K562 (cell line): ENCODE data around the gene CACNB2. TPM values are rescaled to one million over a fixed set of nuclear protein-coding genes. Genes with fewer than 3 reads are reported as not detected.

Experiments
- ATAC-seq: fragments of 200-7000 bp; cut with Tn5 transposase; 3 replicates; pipeline ENCODE4 v1.9.1; 2020; ENCODE audit warnings: moderate library complexity
- BruUV-seq: library from RNA; stranded (reverse); fragments of 400-500 nt; replicated peaks from 2 replicates; lab custom pipeline; 2021; lab: Mats Ljungman, UMichigan
- CTCF ChIA-PET: fragments of 300-600 bp; formaldehyde crosslinking; extraction: SDS; loops from one replicate; lab custom pipeline; 2021; ENCODE audit warnings: low intra/inter-chr PET ratio; lab: Yijun Ruan, JAX
- POLR2A ChIA-PET: fragments of 300-600, 350-650 bp; sonication (Branson Sonifier 250); formaldehyde crosslinking; extraction: SDS; loops from one replicate; lab custom pipeline; 2021; ENCODE audit warnings: antibody characterized with exemption, inconsistent platforms; lab: Yijun Ruan, JAX
- DNase-seq, 4 experiments: peaks; one replicate each; pipeline versions ENCODE4 v3.0.0 to v3.0.0-alpha.2; 2011 to 2018; ENCODE audit warnings: low spot score in 3 of 4, mixed read lengths in 3 of 4; ENCODE audit errors: extremely low read depth in 1 of 4
- FAIRE-seq: peaks from 2 replicates; lab custom pipeline; 2011; peaks lifted over from hg19 to GRCh38; lab: Jason Lieb, UNC
- H2AFZ ChIP-seq: 2 replicates; pipeline ENCODE4 v1.6.0; 2011; ENCODE audit warnings: low read depth, low read length, control low read depth, inconsistent platforms
- H3K27ac ChIP-seq: fragments of 200-600 bp; 3 replicates; pipeline ENCODE4 v1.8.0; 2011; ENCODE audit warnings: low read depth, mild to moderate bottlenecking, control low read depth, inconsistent platforms, low read length, moderate library complexity, mixed read lengths; ENCODE audit errors: extremely low read depth
- H3K27me3 ChIP-seq, 2 experiments: fragments of 300-600 bp in 1 of 2; 2 replicates in 1 of 2; 3 replicates in 1 of 2; pipeline versions ENCODE4 v1.6.0 to v1.8.0; 2011; ENCODE audit warnings: inconsistent platforms in 2 of 2, low read length in 2 of 2, mild to moderate bottlenecking in 1 of 2, mixed read lengths in 1 of 2, moderate library complexity in 1 of 2; ENCODE audit not compliant: control insufficient read depth in 2 of 2, insufficient read depth in 2 of 2
- H3K36me3 ChIP-seq: fragments of 300-600 bp; 3 replicates; pipeline ENCODE4 v1.8.0; 2011; ENCODE audit warnings: mild to moderate bottlenecking, low read length, inconsistent platforms; ENCODE audit not compliant: control insufficient read depth, insufficient read depth
- H3K4me1 ChIP-seq, 2 experiments: fragments of 200-600 bp in 1 of 2; replicated peaks in 1 of 2; 2 replicates in 1 of 2; 3 replicates in 1 of 2; pipeline versions ENCODE4 v1.5.1 to v1.8.0; 2011; ENCODE audit warnings: inconsistent platforms in 2 of 2, low read length in 2 of 2, mild to moderate bottlenecking in 1 of 2, mixed read lengths in 1 of 2, moderate library complexity in 1 of 2; ENCODE audit not compliant: control insufficient read depth in 2 of 2, insufficient read depth in 2 of 2
- H3K4me2 ChIP-seq: 2 replicates; pipeline ENCODE4 v1.6.1; 2011; ENCODE audit warnings: low read length, control low read depth, inconsistent platforms, mixed read lengths; ENCODE audit not compliant: insufficient read depth
- H3K4me3 ChIP-seq: fragments of 200-600 bp; sonication (generic), shearing (Covaris generic); 2 replicates; pipeline ENCODE4 v1.5.1; 2016; ENCODE audit warnings: control low read depth, inconsistent platforms
- H3K79me2 ChIP-seq: fragments of 200-600 bp; 3 replicates; pipeline ENCODE4 v1.8.0; 2011; ENCODE audit warnings: low read length, inconsistent platforms; ENCODE audit not compliant: control insufficient read depth, insufficient read depth
- H3K9ac ChIP-seq, 2 experiments: 2 replicates each; pipeline versions ENCODE4 v1.6.0 to v1.6.1; 2011; ENCODE audit warnings: low read depth in 2 of 2, low read length in 2 of 2, control low read depth in 1 of 2, inconsistent platforms in 1 of 2, mild to moderate bottlenecking in 1 of 2, mixed read lengths in 1 of 2; ENCODE audit not compliant: insufficient read depth in 1 of 2
- H3K9me1 ChIP-seq: one replicate; pipeline ENCODE4 v1.6.0; 2011; ENCODE audit warnings: inconsistent platforms, mild to moderate bottlenecking, low read length, moderate library complexity; ENCODE audit not compliant: control insufficient read depth, insufficient read depth
- H3K9me3 ChIP-seq: replicated peaks from 2 replicates; pipeline ENCODE4 v1.5.1; 2011; ENCODE audit warnings: low read depth, low read length, inconsistent platforms; ENCODE audit not compliant: control insufficient read depth, insufficient read depth
- H4K20me1 ChIP-seq: replicated peaks from 2 replicates; pipeline ENCODE4 v1.6.1; 2011; ENCODE audit warnings: low read length, inconsistent platforms, mixed read lengths; ENCODE audit not compliant: control insufficient read depth, insufficient read depth
- BRCA1 ChIP-seq, 2 experiments: fragments of 450-650 bp in 1 of 2; sonication (generic) in 1 of 2; formaldehyde crosslinking in 1 of 2; IDR thresholded peaks; 2 replicates each; pipeline versions ENCODE4 v1.5.0 to v1.6.1; 2017 to 2020; ENCODE audit warnings: mild to moderate bottlenecking in 1 of 2, missing genetic modification reagents in 1 of 2
- EHMT2 ChIP-seq: fragments of 450-650 bp; IDR thresholded peaks from 2 replicates; pipeline ENCODE4 v1.6.1; 2018; ENCODE audit warnings: antibody characterized with exemption
- ETV6 ChIP-seq, 3 experiments: fragments of 150-350 bp in 1 of 3; sonication (generic) in 1 of 3; formaldehyde crosslinking in 1 of 3; IDR thresholded peaks; 2 replicates each; pipeline versions ENCODE4 v1.6.1 to v1.8.0; 2014 to 2022; ENCODE audit warnings: borderline replicate concordance in 2 of 3, low read depth in 2 of 3, antibody characterized with exemption in 1 of 3, low read length in 1 of 3, mild to moderate bottlenecking in 1 of 3, missing genetic modification reagents in 1 of 3
- FOXJ3 ChIP-seq: sonication (generic); formaldehyde crosslinking; IDR thresholded peaks from 2 replicates; pipeline ENCODE4 v1.4.0; 2020; ENCODE audit warnings: mild to moderate bottlenecking, missing genetic modification reagents
- MBD2 ChIP-seq: sonication (generic); IDR thresholded peaks from 2 replicates; pipeline ENCODE4 v1.6.1; 2016; ENCODE audit warnings: low read depth, borderline replicate concordance
- MCM7 ChIP-seq, 2 experiments: fragments of 450-650 bp; IDR thresholded peaks; 2 replicates each; pipeline ENCODE4 v1.6.1; 2016 to 2018
- PCBP1 ChIP-seq: fragments of 200-400 bp; formaldehyde crosslinking; IDR thresholded peaks from 2 replicates; pipeline ENCODE4 v1.6.1; 2018; ENCODE audit warnings: mild to moderate bottlenecking, low read depth, low read length; ENCODE audit not compliant: poor library complexity, severe bottlenecking
- PHF21A ChIP-seq: fragments of 450-650 bp; IDR thresholded peaks from 2 replicates; pipeline ENCODE4 v1.6.1; 2017; ENCODE audit warnings: low read depth, borderline replicate concordance
- SREBF2 ChIP-seq: sonication (generic); formaldehyde crosslinking; IDR thresholded peaks from 2 replicates; pipeline ENCODE4 v1.4.0; 2020; ENCODE audit warnings: mild to moderate bottlenecking, missing genetic modification reagents
- ZNF57 ChIP-seq: fragments of 450-650 bp; formaldehyde crosslinking; IDR thresholded peaks from 2 replicates; pipeline ENCODE4 v1.4.0; 2020; ENCODE audit warnings: mild to moderate bottlenecking, moderate library complexity
- WGBS: fragments of 100-300 bp; shearing (Covaris generic); methylation state at CpG from one replicate; pipeline ENCODE4 v1.1.6; 2016; ENCODE audit warnings: low coverage, mixed read lengths; ENCODE audit not compliant: insufficient coverage; ENCODE audit errors: missing lambda C conversion rate; 5-methylcytosine and 5-hydroxymethylcytosine counted together
- in situ Hi-C: fragments of 300-500 bp; cut with MboI; formaldehyde crosslinking; loops from 4 replicates; pipeline ENCODE4 v1.15.0; 2018; ENCODE audit warnings: inconsistent platforms, mixed read lengths
- intact Hi-C: fragments of 100-400 bp; cut with micrococcal nuclease; formaldehyde crosslinking; loops from 2 replicates; pipeline ENCODE4 v1.14.2; 2022
- polyA plus RNA-seq, 8 experiments: library from polyadenylated mRNA; depleted of rRNA in 4 of 8; stranded (reverse) in 5 of 8; unstranded in 3 of 8; fragments of >200 nt; fragmentation: Nextera tagmentation in 2 of 8; fragmentation: Illumina TruSeq in 1 of 8; extraction: Ambion mirVana in 2 of 8; extraction: Trizol in 1 of 8; gene quantifications; 2 replicates each; pipeline versions ENCODE4 v1.2.1 to v1.2.3, GENCODE V29; 2011 to 2014; ENCODE audit warnings: inconsistent platforms in 1 of 8, missing spikeins in 1 of 8
- total RNA-seq, 7 experiments: library from RNA; depleted of rRNA in 6 of 7; stranded (reverse); fragments of >200 nt in 6 of 7; fragmentation: Illumina TruSeq in 2 of 7; extraction: Trizol in 2 of 7; gene quantifications; 2 replicates each; pipeline versions ENCODE4 v1.2.1 to v1.2.3, GENCODE V29; 2011 to 2021; ENCODE audit warnings: low replicate concordance in 1 of 7
- TF ChIP-seq, protein P1 (sequence below): fragments of 250-450 bp; sonication (Bioruptor Pico); IDR thresholded peaks from 2 replicates; pipeline ENCODE4 v1.8.0; 2021; ENCODE audit warnings: moderate library complexity, mild to moderate bottlenecking, inconsistent platforms
- TF ChIP-seq, protein P2 (sequence below), 3 experiments: fragments of 200-800 bp in 1 of 3; fragments of 250-450 bp in 1 of 3; fragments of 450-650 bp in 1 of 3; sonication (Bioruptor Pico) in 1 of 3; sonication (Bioruptor generic) in 1 of 3; formaldehyde crosslinking in 1 of 3; IDR thresholded peaks; 2 replicates each; pipeline versions ENCODE4 v1.6.1 to v1.8.0; 2016 to 2022; ENCODE audit warnings: mild to moderate bottlenecking in 2 of 3, missing genetic modification characterization in 2 of 3, missing compliant biosample characterization in 1 of 3, moderate library complexity in 1 of 3
- TF ChIP-seq, protein P3 (sequence below), 3 experiments: IDR thresholded peaks in 2 of 3; conservative IDR thresholded peaks in 1 of 3; 2 replicates each; pipeline ENCODE4 v1.5.1; 2011 to 2012; ENCODE audit warnings: low read length in 3 of 3, mild to moderate bottlenecking in 3 of 3, control low read depth in 2 of 3, improper control_type of control experiment in 1 of 3, inconsistent platforms in 1 of 3, low read depth in 1 of 3, mixed read lengths in 1 of 3, moderate library complexity in 1 of 3; ENCODE audit not compliant: insufficient read depth in 2 of 3

The CACNB2 gene
- total and polyA plus RNA-seq, 9 of the 15 experiments (the other 6 are each of a cell fraction or from before 2014, with no cell fraction given) = 1.8 to 2.2 TPM; not detected in 7

DNA sequence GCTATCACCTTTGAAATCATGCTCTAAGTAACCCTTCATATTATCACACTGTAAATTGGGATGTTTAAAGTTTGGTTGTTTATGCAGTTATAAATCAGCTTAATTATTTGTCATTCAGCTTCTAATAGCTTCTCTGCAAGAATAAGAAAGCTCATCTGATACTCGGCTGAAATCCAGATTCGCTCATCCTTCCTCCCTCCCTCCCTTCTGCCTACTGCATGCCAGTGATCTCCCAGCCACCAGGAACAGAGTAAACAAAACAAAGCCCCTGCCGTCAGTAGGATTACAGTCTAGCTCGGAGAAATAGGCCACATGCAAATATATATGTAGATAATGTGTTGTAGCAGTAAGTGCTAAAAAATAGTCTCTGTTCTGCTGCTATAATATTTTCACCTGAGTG is 299.4 kb downstream of the CACNB2 start:
- WGBS = 1% methylated on average over 4 of the region's 4 CpGs
- no TSS peak for BruUV-seq
- Histone ChIP-seq H3K27me3 (peaks cover 6 to 8% of the 10 kb centered on the region in 2 experiments; a peak in 3 of 5 replicates), H3K9me1 (no peaks in the 10 kb centered on the region), H3K79me2 (no peaks in the 10 kb centered on the region), H3K4me3 (no peak overlapping the region), H3K4me2 (no peak overlapping the region), H4K20me1 (no peaks in the 10 kb centered on the region), H3K27ac (no peak overlapping the region), H2AFZ (no peak overlapping the region), H3K36me3 (no peaks in the 10 kb centered on the region), H3K9me3 (no peaks in the 10 kb centered on the region), H3K4me1 (no peaks in the 10 kb centered on the region)
- no peak for FAIRE-seq
- ChIA-PET CTCF (no interaction called here), POLR2A (interaction anchor here (0.6 kb wide), 1 partner anchor 33 kb away, joined by 4 read pairs; no protein-coding TSS in a partner anchor)
- DNase-seq = no peak
- ATAC-seq = no peak
- in situ Hi-C loops = no loop called here
- TF ChIP-seq MCM7 (IDR thresholded peaks at IDR 0.05) (no peak), FOXJ3 (CRISPR knock-in tag) (no peak), PHF21A (no peak), EHMT2 (no peak), BRCA1 (IDR thresholded peaks at IDR 0.05) (no peak), BRCA1 (CRISPR knock-in tag; IDR thresholded peaks at IDR 0.05) (no peak), ZNF57 (CRISPR knock-in tag) (no peak), ETV6 (IDR thresholded peaks at IDR 0.05; ENCODE audit: borderline replicate concordance in 1 of 2, low read depth in 2 of 2, low read length in 1 of 2) (no peak), ETV6 (CRISPR knock-in tag; IDR thresholded peaks at IDR 0.05; ENCODE audit: borderline replicate concordance) (no peak), SREBF2 (no peak), PCBP1 (no peak), MBD2 (no peak)
- TF ChIP-seq, protein P1, sequence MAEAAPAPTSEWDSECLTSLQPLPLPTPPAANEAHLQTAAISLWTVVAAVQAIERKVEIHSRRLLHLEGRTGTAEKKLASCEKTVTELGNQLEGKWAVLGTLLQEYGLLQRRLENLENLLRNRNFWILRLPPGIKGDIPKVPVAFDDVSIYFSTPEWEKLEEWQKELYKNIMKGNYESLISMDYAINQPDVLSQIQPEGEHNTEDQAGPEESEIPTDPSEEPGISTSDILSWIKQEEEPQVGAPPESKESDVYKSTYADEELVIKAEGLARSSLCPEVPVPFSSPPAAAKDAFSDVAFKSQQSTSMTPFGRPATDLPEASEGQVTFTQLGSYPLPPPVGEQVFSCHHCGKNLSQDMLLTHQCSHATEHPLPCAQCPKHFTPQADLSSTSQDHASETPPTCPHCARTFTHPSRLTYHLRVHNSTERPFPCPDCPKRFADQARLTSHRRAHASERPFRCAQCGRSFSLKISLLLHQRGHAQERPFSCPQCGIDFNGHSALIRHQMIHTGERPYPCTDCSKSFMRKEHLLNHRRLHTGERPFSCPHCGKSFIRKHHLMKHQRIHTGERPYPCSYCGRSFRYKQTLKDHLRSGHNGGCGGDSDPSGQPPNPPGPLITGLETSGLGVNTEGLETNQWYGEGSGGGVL = no peak
- TF ChIP-seq, protein P2, sequence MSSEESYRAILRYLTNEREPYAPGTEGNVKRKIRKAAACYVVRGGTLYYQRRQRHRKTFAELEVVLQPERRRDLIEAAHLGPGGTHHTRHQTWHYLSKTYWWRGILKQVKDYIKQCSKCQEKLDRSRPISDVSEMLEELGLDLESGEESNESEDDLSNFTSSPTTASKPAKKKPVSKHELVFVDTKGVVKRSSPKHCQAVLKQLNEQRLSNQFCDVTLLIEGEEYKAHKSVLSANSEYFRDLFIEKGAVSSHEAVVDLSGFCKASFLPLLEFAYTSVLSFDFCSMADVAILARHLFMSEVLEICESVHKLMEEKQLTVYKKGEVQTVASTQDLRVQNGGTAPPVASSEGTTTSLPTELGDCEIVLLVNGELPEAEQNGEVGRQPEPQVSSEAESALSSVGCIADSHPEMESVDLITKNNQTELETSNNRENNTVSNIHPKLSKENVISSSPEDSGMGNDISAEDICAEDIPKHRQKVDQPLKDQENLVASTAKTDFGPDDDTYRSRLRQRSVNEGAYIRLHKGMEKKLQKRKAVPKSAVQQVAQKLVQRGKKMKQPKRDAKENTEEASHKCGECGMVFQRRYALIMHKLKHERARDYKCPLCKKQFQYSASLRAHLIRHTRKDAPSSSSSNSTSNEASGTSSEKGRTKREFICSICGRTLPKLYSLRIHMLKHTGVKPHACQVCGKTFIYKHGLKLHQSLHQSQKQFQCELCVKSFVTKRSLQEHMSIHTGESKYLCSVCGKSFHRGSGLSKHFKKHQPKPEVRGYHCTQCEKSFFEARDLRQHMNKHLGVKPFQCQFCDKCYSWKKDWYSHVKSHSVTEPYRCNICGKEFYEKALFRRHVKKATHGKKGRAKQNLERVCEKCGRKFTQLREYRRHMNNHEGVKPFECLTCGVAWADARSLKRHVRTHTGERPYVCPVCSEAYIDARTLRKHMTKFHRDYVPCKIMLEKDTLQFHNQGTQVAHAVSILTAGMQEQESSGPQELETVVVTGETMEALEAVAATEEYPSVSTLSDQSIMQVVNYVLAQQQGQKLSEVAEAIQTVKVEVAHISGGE (CRISPR knock-in tag; IDR thresholded peaks at IDR 0.05) = no peak
- TF ChIP-seq, protein P3, sequence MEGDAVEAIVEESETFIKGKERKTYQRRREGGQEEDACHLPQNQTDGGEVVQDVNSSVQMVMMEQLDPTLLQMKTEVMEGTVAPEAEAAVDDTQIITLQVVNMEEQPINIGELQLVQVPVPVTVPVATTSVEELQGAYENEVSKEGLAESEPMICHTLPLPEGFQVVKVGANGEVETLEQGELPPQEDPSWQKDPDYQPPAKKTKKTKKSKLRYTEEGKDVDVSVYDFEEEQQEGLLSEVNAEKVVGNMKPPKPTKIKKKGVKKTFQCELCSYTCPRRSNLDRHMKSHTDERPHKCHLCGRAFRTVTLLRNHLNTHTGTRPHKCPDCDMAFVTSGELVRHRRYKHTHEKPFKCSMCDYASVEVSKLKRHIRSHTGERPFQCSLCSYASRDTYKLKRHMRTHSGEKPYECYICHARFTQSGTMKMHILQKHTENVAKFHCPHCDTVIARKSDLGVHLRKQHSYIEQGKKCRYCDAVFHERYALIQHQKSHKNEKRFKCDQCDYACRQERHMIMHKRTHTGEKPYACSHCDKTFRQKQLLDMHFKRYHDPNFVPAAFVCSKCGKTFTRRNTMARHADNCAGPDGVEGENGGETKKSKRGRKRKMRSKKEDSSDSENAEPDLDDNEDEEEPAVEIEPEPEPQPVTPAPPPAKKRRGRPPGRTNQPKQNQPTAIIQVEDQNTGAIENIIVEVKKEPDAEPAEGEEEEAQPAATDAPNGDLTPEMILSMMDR (IDR thresholded peaks at IDR 0.05 in 2 of 3, conservative IDR thresholded peaks at IDR 0.05 in 1 of 3; ENCODE audit: insufficient read depth in 2 of 3, low read depth in 1 of 3, low read length in 3 of 3) = no peak
- TF ChIP-seq, all 486 proteins: peak for 0
- H3K9ac ChIP-seq = no peak overlapping the region
- intact Hi-C loops = no loop called here
